HuH-7.5 (cell line): ENCODE results near the gene SELENOO.

Experiments
- DNase-seq: peaks from one replicate; pipeline ENCODE4 v3.0.0; 2011; ENCODE audit warnings: low spot score

SELENOO gene

DNA sequence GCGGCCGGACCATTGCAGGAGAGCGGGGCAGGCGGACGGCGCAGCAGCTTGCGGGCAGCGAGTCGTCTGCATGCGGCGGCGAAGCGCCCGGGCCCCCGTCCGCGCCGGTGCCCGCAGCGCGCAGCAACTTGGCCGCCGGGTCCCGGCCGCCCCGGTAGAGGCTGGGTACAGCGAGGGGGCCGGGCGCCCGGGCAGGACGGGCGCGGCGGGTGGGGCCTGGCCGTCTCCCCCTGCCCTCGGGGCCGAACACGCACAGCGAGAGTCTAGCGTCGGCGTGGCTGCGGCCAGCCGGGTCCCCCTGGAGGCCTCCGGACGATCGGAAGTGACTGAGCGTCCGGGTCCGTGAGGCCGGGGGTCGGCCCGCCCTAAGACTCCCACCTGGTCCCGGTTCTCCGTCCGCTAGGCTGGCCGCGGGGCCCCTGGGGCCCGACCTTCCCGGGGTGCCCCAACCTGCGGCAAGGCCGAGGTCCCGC lies 15.9 kb upstream of the SELENOO start:
- no peak for DNase-seq

DNA sequence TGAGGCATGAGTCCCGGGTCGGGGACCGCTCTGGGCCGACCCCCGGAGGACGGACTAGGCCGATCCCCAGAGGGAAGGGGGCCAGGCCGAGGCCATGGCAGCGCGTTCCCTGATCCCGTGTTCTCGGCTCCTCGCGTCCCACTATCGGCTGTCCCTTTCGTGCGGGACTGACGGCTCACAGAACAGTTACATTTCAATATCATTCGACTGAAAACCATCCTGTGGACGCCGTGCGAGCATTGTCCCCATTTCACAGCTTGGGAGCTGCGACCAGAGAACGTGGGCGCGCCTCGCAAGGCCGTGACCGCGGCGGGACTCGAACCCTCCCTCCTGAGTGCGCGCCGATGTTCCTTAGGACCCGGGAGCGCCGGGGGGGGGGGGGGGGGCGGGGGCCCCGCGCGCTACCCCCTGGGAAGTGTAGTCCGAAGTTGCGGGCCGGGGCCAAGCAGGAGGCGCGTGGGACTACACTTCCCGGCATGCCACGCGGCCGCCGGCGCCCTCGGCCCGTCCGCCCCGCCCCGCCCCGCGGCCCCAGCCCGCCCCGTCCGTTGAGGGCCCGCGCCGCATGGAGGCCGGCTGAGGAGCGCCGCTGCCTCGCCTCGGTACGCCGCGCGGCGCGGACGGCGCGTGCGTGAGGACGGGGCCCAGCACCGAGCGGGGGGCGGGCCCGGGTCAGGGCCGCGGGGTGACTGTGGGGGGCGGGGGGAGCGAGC lies 15.3 kb upstream of the SELENOO start, which contains the start of gene TRABD:
Gene TRABD (plus strand): TSS at position 539 of the 713 bp plus-strand sequence. CDS start 7,148 bp downstream, outside the sequence.
- DNase-seq: peak; percentile 99

DNA sequence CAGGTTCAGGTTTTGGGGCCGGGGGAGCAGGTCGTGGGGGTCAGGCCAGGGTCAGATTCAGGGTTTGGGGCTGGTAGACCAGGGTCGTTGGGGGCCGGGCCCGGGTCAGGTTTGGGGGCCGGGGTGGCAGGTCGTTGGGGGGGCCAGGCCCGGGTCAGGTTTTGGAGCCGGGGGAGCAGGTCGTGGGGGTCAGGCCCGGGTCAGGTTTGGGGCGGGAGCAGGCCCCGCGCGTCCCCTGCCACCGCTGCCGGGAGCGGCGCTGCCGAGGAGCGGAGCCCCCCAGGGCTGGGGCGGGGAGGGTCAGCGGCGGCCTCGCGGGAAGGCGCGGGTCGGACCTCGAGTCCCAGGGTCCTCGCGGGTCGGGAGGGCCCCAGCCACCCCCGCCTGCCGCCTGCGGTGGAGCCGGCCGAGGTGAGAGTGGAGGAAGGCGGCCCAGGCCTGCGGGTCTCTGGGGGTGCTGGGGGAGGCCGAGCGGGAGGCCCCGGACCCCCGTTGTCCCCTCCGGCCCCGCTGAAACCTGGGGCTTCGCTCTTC lies 14.6 kb upstream of the SELENOO start:
- DNase-seq: no peak

DNA sequence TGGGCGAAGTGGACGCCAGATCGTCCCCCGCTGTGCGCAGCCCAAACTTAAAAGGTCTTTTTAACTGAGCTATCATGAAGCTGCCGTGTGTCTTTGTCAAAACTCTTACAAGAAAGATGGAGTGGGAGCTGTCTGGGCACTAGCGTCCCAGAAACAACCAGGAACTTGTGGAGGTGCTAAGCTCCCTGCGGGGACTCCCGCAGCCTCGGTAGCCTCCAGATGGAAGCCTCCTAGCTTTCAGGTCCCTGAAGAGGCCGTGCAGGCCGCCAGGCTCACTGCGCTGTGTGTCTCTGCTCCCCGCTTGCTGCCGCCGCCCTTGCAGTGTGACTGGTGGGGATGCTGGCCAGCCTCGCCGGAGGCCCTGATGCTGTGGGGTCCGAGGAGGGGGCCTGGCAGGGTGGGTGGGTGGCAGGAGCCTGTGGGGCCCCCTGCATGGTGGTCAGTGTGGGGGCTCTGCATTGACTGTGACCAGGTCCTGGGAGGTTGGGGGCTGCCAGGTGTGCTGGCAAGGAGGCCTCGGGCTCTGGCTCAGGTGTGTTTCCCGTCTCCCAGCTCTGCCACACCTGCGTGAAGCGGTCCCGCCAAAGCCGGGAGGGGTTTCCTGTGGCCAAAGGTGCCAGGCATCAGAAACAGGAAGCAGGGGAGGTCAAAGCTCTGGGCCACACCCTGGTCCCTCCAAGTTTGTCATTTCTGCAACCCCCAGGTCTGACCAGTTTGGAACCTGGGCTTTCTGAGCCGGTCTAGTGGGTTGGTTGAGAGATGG lies 13.9 kb upstream of the SELENOO start:
- DNase-seq: no peak

GRCh38 chr22:50188356-50188755 lies 12.5 kb upstream of the SELENOO start:
- no peak for DNase-seq

GRCh38 chr22:50189184-50189848 lies 11.5 kb upstream of the SELENOO start:
- DNase-seq: no peak

- DNase-seq: no peak
Observed at GRCh38 chr22:50189849-50190181, 11.0 kb upstream of the SELENOO start.

- DNase-seq: no peak
Observed at GRCh38 chr22:50190182-50190940, 10.4 kb upstream of the SELENOO start.

DNA sequence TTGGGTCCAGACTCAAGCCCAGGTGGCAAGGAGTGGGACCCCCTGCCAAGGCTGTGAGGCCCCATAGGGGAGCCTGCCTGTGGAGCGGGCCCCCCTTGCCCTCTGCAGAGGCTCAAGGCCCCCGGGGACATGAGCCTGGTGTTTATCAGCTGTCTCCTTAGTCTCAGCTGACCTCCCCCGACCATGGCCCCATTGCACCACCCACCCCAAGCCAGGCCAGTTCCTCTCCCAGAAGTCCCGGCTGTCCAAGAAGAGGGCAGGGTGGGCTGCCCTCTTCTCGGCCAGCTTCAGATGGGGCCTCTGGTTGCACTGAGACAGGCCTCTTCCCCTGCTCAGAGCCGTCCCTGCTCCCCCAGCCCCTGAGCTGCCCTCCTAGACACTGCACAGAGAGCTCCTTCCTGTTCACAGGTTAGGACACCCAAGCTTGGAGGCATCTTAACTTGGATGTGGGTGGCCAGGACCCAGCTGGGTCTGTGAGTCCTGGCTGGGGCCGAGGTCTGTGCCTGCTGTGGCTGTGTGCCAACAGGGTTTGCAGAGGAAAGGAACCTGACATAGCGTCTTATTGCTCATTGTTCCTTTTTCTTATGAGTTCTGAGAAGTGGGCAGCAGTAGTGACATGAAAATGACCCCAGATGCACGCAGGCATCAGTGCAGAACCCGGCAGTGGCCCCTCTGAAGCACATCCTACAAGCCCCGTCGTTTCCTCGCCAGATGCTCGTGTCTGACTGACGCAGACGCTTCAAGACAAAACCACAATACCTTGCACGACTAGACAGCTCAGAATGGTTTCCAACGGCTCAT lies 9.7 kb upstream of the SELENOO start:
- DNase-seq: no peak

- no peak for DNase-seq
Observed at GRCh38 chr22:50192436-50193204, 8.2 kb upstream of the SELENOO start.

DNA sequence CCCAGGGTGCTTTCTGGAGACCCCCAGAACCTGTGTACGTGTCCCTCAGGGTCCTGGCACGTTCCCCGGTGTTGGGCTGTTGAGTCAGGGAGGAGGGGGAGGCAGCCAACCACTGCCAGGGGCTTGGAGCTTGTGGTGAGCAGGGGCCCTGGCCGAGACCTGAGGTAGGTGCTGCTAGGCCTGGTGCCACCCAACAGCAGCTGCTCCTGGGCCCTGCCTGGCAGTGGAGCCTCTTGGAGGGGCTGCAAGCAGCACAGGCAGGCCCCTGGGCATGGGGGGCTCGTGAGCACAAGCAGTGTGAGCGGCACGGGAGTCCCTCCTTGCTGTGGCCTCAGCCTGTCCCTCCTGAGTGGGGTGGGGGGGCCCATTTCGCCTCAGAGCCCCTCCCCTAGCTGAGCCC lies 7.2 kb upstream of the SELENOO start:
- no peak for DNase-seq

GRCh38 chr22:50194037-50194805 lies 6.6 kb upstream of the SELENOO start:
- no peak for DNase-seq

DNA sequence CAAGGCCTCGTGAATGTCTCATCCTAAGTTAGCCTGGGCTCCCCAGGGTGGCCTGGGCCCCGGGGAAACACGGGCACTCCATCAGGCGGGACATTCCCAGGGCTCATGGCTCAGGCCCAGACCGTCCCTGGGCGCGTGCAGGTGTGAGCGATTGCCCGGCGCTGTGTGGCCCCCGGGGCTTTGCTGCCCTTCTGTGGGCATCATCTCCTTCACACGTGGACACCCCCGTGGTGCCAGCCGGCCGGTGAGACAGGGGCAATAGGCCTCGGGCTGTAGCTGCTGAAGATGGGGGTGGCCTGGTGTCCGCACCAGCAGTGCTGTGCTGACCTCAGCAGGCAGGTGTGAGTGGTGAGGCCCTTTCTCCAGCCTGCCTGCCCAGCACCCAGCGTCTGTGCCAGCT lies 4.6 kb upstream of the SELENOO start:
- no peak for DNase-seq

DNA sequence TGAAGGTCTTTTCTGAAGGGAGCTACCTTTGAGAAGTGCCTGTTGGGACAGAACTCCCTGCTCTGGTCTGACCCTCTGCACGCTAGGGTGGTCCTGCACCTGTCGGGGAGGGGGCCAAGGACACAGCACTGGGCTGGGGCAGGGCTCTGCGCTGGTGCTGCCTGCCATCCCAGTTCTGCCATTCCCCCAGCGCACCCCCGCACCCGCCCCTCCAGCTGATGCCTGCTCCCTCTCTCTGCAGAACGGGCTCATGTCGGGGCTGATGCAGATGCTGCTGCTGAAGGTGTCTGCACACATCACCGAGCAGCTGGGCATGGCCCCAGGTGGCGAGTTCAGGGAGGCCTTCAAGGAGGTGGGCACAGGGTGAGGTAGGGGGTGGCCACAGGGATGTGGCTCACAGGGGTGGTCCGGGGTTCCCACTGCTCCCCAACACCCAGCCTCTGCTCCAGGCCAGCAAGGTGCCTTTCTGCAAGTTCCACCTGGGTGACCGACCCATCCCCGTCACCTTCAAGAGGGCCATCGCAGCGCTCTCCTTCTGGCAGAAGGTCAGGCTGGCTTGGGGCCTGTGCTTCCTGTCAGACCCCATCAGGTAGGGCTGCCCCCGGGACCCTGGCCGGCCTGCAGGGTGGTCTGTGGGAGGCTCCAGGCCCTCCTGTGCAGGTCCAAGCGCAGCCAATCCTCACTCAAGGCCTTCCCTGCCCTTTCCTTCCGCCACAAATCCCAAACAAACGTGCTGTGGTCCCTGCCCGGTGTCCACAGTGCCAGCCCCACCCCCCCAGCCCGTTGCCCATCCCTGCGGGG lies 3.6 kb upstream of the SELENOO start:
- no peak for DNase-seq

DNA sequence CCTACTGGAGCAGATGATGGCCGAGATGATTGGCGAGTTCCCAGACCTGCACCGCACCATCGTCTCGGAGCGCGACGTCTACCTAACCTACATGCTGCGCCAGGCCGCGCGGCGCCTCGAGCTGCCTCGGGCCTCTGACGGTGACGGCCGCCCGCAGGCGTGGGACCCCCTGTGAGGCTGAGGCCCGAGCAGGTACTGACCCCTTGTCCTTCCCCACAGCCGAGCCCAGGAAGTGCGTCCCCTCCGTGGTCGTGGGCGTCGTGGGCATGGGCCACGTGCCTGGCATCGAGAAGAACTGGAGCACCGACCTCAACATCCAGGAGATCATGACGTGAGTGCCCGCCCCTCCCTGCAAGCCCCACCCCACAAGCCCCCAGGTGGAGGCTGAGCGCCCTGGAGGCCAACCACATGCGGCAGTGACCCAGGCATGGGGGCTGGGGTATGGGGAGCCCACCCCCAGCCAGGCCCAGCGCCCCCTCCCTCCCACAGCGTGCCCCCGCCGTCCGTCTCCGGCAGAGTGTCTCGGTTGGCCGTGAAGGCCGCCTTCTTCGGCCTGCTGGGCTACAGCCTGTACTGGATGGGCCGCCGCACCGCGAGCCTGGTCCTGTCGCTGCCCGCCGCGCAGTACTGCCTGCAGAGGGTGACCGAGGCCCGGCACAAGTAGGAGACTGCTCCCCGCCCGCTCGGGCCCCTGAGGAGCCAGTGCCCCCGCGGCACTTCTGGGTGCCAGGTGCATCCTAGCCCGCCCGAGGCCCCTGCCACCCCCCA lies 2.8 kb upstream of the SELENOO start:
- no peak for DNase-seq

GRCh38 chr22:50198624-50199017 lies 2.2 kb upstream of the SELENOO start:
- DNase-seq: no peak

DNA sequence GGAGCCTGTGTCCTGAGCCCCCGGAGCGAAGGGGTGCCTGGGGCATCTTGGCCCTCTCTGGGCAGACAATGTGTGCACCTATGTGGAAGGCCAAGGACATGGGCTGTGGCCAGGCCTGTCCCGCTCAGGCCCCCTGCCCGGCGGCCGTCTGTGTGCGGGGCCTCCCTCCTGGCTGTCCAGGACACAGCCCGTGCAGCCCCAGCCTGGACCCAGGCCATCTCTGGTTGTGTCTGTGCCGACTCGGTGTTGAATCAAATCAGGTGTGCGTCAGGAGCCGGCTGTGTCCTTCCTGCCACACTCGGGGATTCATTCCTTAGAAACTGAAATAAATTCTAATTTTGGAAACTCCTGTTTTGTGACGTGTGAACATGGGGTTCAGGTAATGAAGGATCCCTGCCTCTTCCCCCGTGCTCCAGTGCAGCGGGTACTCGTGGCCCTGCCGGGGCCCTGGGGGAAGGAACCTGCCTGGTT lies 1.5 kb upstream of the SELENOO start:
- no peak for DNase-seq
